MM.1S (cell line): ENCODE measurements around the gene WFIKKN1.

Source experiments
- EZH2 ChIP-seq: fragments of 300-600 bp; sonication (generic); optimal IDR thresholded peaks from 2 replicates; pipeline ENCODE3; 2017; ENCODE audit warnings: low read depth, mild to moderate bottlenecking, antibody characterized with exemption, low read length, mixed read lengths
- EZH2phosphoT487 ChIP-seq: fragments of 300-600 bp; sonication (generic); IDR thresholded peaks from 2 replicates; pipeline ENCODE4 v1.6.1; 2018; ENCODE audit warnings: antibody characterized with exemption, low read length
- TF ChIP-seq, protein P1 (sequence below): fragments of 300-600 bp; sonication (generic); IDR thresholded peaks from 2 replicates; pipeline ENCODE4 v1.5.1; 2016; ENCODE audit warnings: antibody characterized with exemption, low read length, mixed read lengths

DNA sequence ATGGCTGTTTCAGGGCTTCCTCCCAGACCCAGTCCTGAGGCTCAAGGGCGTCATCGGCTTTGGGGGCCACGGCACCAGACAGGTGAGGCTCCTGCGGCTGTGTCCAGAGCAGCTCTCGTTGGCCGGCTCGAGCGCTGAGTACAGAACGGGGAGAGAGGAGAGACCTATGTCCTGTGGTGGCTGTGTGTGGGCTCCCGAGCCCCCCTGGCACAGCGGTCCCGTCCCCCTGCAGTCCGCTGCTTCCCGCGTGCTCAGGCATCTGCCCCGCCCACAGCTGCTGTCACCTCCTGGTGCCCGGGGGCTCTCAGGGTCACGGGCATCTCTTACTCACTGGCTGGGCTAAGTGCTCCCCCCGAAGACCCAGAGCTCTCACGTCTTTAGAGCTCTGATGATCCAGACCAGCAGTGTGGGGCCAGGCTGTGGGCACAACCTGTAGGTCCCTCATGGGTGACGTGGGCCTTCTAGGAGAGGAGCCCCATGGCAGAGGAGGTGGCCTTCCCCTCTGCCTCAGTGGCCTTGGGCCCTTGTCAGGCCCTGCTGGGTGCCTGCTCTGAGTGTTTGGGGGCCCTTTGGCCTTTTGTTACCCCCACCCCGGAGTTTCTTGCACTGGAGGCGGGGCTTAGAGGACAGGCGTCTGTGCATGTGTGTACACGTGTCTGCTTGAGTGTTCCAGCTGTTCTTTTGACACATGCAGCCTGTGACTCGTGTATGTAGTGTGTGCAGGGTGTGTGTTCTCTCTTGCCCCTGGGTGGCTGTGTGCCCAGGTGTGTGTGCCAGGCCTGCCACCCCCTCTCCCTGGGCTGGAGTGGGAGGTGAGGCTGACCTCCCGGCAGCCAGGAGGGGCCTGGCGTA, 21.9 kb downstream of the WFIKKN1 start:
- TF ChIP-seq, protein P1, sequence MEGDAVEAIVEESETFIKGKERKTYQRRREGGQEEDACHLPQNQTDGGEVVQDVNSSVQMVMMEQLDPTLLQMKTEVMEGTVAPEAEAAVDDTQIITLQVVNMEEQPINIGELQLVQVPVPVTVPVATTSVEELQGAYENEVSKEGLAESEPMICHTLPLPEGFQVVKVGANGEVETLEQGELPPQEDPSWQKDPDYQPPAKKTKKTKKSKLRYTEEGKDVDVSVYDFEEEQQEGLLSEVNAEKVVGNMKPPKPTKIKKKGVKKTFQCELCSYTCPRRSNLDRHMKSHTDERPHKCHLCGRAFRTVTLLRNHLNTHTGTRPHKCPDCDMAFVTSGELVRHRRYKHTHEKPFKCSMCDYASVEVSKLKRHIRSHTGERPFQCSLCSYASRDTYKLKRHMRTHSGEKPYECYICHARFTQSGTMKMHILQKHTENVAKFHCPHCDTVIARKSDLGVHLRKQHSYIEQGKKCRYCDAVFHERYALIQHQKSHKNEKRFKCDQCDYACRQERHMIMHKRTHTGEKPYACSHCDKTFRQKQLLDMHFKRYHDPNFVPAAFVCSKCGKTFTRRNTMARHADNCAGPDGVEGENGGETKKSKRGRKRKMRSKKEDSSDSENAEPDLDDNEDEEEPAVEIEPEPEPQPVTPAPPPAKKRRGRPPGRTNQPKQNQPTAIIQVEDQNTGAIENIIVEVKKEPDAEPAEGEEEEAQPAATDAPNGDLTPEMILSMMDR = no peak
- no peak for TF ChIP-seq EZH2
- no peak for TF ChIP-seq EZH2phosphoT487
